Upper lobe of left lung (tissue), 6 donors: Measurements from ENCODE around the gene CTBP2. TPM values are rescaled to one million over a fixed set of nuclear protein-coding genes. Genes with fewer than 3 reads are reported as not detected.

Experiments used
- ATAC-seq, 2 donors: fragments of 200-7000 bp; cut with Tn5 transposase; one replicate each; pipeline ENCODE4 v1.9.1; 2022; ENCODE audit warnings: mild to moderate bottlenecking in 2 of 2, moderate library complexity in 2 of 2; ENCODE audit not compliant: low FRiP score in 2 of 2
- DNase-seq, 2 donors: peaks; one replicate each; pipeline ENCODE4 v3.0.0-alpha.2; 2019 to 2020
- H3K27ac ChIP-seq, 4 donors: fragments of 200-600 bp; sonication (generic); one replicate each; pipeline ENCODE4 v1.5.1; 2016 to 2019
- H3K27me3 ChIP-seq, 4 donors: fragments of 200-600 bp; sonication (generic); one replicate each; pipeline ENCODE4 v1.5.1; 2017 to 2019
- H3K36me3 ChIP-seq, 4 donors: fragments of 200-600 bp; sonication (generic); one replicate each; pipeline ENCODE4 v1.5.1; 2016 to 2019
- H3K4me1 ChIP-seq, 4 donors: fragments of 200-600 bp; sonication (generic); one replicate each; pipeline ENCODE4 v1.5.1; 2018 to 2019
- H3K4me3 ChIP-seq, 4 donors: fragments of 200-600 bp; sonication (generic); one replicate each; pipeline ENCODE4 v1.5.1; 2017 to 2019; ENCODE audit warnings: mild to moderate bottlenecking in 2 of 4, moderate library complexity in 1 of 4
- H3K9me3 ChIP-seq, 4 donors: fragments of 200-600 bp; sonication (generic); one replicate each; pipeline ENCODE4 v1.5.1; 2018 to 2019
- EP300 ChIP-seq, 4 donors: sonication (generic); formaldehyde crosslinking; IDR thresholded peaks; one replicate each; pipeline ENCODE4 v1.5.1; 2017; ENCODE audit warnings: antibody characterized with exemption in 4 of 4, control low read depth in 2 of 4
- POLR2A ChIP-seq, 4 donors: fragments of 450-650 bp; IDR thresholded peaks; one replicate each; pipeline ENCODE4 v1.5.1; 2016 to 2017; ENCODE audit warnings: antibody characterized with exemption in 4 of 4, mild to moderate bottlenecking in 2 of 4
- POLR2AphosphoS5 ChIP-seq, 2 donors: sonication (generic); formaldehyde crosslinking; IDR thresholded peaks; one replicate each; pipeline ENCODE4 v1.5.1; 2017; ENCODE audit warnings: antibody characterized with exemption in 2 of 2
- WGBS, 2 donors: methylation state at CpG; one replicate each; pipeline ENCODE4 v1.1.5; 2017 to 2018; 5-methylcytosine and 5-hydroxymethylcytosine counted together
- total RNA-seq, 6 donors: library from RNA; depleted of rRNA in 4 of 6; stranded (reverse); fragments of >200 nt in 4 of 6; gene quantifications; one replicate each; pipeline versions ENCODE4 v1.1.0 to v1.2.1, GENCODE V29; 2016 to 2021
- TF ChIP-seq, protein P1 (sequence below), 6 experiments: fragments of 450-650 bp in 4 of 6; fragments of 200-600 bp in 2 of 6; sonication (generic) in 2 of 6; IDR thresholded peaks; one replicate each; pipeline ENCODE4 v1.5.1; 2016 to 2019; ENCODE audit warnings: antibody characterized with exemption in 6 of 6
- donor health status: DM: no; HTN: no; CAD: no; lungs with moderate emphysema.
- donor health status: DM: no; HTN: yes; CAD: no; lungs with severe emphysema.

Gene CTBP2
- total RNA-seq, 6 donors from 2014 or later, result 47.1 to 82.5 (median 59.7) TPM

DNA sequence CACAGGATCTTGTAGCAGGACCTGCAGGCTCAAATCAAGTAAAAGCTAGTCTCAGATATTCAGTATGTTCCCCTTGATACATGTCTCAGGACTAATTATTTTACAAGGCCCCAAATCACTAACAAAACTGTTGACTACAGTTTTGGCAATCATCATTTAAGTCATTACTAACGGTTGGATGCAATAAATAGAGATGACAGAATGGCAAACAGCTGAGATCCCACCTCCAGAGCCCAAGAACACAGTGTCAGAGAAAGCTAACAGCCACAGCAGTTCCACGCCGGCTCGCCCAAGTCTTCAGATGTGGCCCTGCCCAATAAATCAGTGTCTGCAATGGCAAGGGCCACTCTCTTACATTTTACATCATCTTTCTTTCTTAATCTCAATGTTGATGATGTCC is 87.6 kb downstream of the CTBP2 start:
- Histone ChIP-seq H3K4me1 (peaks cover 5 to 19% (median 14%) of the 10 kb centered on the region in 4 donors), H3K4me3 (no peak overlapping the region), H3K27me3 (no peaks in the 10 kb centered on the region), H3K9me3 (no peaks in the 10 kb centered on the region), H3K36me3 (peaks cover 0 to 20% (median 8%) of the 10 kb centered on the region in 4 donors), H3K27ac (no peak overlapping the region)
- WGBS, 2 donors, result 84 to 87% methylated on average over 4 of the region's 4 CpGs
- TF ChIP-seq EP300 (IDR thresholded peaks at IDR 0.05) (no peak), POLR2AphosphoS5 (IDR thresholded peaks at IDR 0.05) (no peak), POLR2A (IDR thresholded peaks at IDR 0.05) (no peak)
- TF ChIP-seq, protein P1, sequence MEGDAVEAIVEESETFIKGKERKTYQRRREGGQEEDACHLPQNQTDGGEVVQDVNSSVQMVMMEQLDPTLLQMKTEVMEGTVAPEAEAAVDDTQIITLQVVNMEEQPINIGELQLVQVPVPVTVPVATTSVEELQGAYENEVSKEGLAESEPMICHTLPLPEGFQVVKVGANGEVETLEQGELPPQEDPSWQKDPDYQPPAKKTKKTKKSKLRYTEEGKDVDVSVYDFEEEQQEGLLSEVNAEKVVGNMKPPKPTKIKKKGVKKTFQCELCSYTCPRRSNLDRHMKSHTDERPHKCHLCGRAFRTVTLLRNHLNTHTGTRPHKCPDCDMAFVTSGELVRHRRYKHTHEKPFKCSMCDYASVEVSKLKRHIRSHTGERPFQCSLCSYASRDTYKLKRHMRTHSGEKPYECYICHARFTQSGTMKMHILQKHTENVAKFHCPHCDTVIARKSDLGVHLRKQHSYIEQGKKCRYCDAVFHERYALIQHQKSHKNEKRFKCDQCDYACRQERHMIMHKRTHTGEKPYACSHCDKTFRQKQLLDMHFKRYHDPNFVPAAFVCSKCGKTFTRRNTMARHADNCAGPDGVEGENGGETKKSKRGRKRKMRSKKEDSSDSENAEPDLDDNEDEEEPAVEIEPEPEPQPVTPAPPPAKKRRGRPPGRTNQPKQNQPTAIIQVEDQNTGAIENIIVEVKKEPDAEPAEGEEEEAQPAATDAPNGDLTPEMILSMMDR (IDR thresholded peaks at IDR 0.05), result no peak
- no peak for ATAC-seq
- DNase-seq, result no peak

DNA sequence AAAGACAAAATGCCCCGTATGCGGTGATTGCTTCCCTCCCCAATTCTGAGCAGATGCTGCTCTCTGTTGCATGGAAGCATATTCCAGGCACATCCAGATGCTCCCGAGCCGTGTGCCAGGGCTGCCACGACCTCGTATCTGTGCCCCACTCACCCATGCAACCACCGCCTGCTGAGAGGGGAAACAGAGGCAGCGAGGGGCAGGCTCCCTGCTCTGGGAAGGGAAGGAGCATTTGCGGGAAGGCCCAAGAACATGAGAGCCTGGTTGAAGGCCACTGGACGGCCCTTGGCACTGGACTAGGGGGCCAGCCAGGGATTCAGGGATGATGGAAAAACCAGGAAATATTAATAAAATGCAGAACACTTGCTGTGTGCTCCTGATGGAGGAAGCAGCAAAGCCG is 89.4 kb downstream of the CTBP2 start:
- no peak for TF ChIP-seq POLR2AphosphoS5 (IDR thresholded peaks at IDR 0.05)
- no peak for TF ChIP-seq POLR2A (IDR thresholded peaks at IDR 0.05)
- TF ChIP-seq, protein P1 (IDR thresholded peaks at IDR 0.05), result no peak
- TF ChIP-seq EP300 (IDR thresholded peaks at IDR 0.05), result no peak
- Histone ChIP-seq H3K4me3 (no peak overlapping the region), H3K9me3 (no peaks in the 10 kb centered on the region), H3K27me3 (no peaks in the 10 kb centered on the region), H3K36me3 (peaks cover 0 to 24% (median 10%) of the 10 kb centered on the region in 4 donors), H3K27ac (no peak overlapping the region), H3K4me1 (peaks cover under 1 to 8% (median 5%) of the 10 kb centered on the region in 4 donors)
- ATAC-seq (no peak), DNase-seq (no peak)
- WGBS, 2 donors, result 92 to 95% methylated on average over 11 of the region's 11 CpGs

DNA sequence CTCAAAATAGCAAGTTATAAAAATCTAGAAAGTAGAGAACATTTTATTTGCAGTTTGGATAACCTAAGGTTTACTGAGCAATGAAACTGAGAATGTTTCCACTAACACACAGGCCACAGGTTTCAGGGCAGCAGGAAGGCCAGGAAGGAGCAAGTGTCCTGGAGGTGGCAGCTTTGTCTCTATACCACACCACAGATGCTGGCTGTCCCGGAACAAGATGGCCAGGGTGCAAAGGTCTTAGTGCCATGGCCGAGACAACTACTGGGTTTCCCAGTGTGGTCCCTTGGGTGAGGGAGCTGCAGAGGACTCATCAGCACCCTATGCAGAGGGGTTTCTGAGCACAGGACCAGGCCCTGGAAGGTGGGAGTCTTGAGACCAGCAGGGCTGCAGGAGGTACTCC is 92.0 kb downstream of the CTBP2 start:
- peaks cover 0 to 11% (median 5%) of the 10 kb centered on the region in 4 donors for H3K36me3 ChIP-seq
- WGBS, 2 donors, result 67 to 76% methylated on average over 2 of the region's 2 CpGs
- no peak overlapping the region for H3K4me3 ChIP-seq
- H3K4me1 ChIP-seq, result peaks cover 16 to 28% (median 25%) of the 10 kb centered on the region in 4 donors
- DNase-seq (no peak), ATAC-seq (no peak)
- TF ChIP-seq EP300 (IDR thresholded peaks at IDR 0.05) (no peak), POLR2AphosphoS5 (IDR thresholded peaks at IDR 0.05) (no peak)
- no peaks in the 10 kb centered on the region for H3K9me3 ChIP-seq
- no peak overlapping the region for H3K27ac ChIP-seq
- no peaks in the 10 kb centered on the region for H3K27me3 ChIP-seq

DNA sequence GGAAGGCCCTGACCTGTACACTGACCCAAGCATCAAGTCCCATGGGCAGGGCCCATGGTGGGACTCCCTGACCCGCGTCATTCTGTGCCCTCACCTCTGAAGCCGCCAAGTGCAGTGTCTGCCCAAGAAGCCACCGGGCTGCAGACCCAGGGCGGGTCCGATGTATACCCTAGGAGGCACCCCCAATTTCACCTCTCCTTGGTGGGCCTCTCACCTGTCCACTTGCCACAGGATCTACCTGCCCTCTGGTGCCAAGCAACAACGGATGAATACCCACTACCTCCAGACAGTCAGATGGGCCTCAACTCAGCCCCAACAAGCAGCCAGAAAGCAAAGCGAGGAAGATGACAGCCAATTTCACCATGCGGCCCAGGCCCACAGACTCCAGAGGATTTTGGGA is 92.6 kb downstream of the CTBP2 start:
- Histone ChIP-seq H3K4me3 (no peak overlapping the region), H3K36me3 (peaks cover 0 to 11% (median 5%) of the 10 kb centered on the region in 4 donors), H3K27me3 (no peaks in the 10 kb centered on the region), H3K4me1 (peaks cover 21 to 34% (median 31%) of the 10 kb centered on the region in 4 donors), H3K27ac (no peak overlapping the region), H3K9me3 (no peaks in the 10 kb centered on the region)
- TF ChIP-seq EP300 (IDR thresholded peaks at IDR 0.05), result no peak
- TF ChIP-seq, protein P1 (IDR thresholded peaks at IDR 0.05), result no peak
- no peak for TF ChIP-seq POLR2A (IDR thresholded peaks at IDR 0.05)
- no peak for TF ChIP-seq POLR2AphosphoS5 (IDR thresholded peaks at IDR 0.05)
- no peak for ATAC-seq
- 81 to 96% methylated on average over 5 to 9 of the region's 9 CpGs for WGBS, 2 donors
- DNase-seq, result no peak

DNA sequence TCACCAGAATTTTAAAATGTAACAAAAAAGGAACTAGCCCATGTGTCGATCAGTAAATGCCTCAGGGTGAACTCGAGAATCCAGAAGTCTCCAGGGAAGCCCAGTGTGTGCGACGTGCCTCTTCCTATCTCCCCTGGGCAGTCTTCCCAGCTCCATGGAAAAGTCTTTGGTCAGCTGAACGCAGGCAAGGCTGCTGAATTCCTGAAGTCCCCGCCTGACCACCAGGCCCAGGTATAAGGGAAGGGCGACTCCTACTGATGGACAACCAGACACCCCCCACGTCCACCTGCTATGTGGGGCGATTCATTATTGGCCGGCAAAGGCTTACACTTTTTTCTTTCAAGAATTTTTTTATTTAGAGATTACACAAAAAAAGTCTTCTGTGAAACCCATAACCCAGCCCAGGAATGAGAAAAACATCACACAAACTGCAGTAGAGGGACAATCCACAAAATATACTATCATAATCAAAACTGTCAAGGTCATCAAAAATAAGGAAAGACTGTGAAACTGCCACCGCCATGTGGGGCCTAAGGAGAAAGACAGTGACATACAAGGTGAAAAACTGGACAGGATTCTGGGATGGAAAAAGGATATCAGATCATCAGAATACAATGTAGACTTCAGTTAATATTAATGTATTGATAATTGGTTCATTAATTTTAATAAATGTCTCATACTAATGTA is 93.5 kb downstream of the CTBP2 start:
- ATAC-seq, result no peak
- 85 to 89% methylated on average over 11 of the region's 11 CpGs for WGBS, 2 donors

More for the DNA sequence above, 93.5 kb downstream of the CTBP2 start:
- Histone ChIP-seq H3K9me3 (no peaks in the 10 kb centered on the region), H3K27ac (no peak overlapping the region), H3K4me3 (no peak overlapping the region), H3K4me1 (peaks cover 29 to 42% (median 40%) of the 10 kb centered on the region in 4 donors), H3K36me3 (peaks cover 0 to 9% (median 4%) of the 10 kb centered on the region in 4 donors), H3K27me3 (no peaks in the 10 kb centered on the region)
- TF ChIP-seq EP300 (IDR thresholded peaks at IDR 0.05) (no peak), POLR2AphosphoS5 (IDR thresholded peaks at IDR 0.05) (no peak), POLR2A (IDR thresholded peaks at IDR 0.05) (no peak)
- TF ChIP-seq, protein P1 (IDR thresholded peaks at IDR 0.05), result no peak
- DNase-seq, result no peak
